Central memory CD8-positive, alpha-beta T cell (primary cell): ENCODE results near the gene MAP7D1.

Experiments
- ATAC-seq: fragments of 150-1000 bp; cut with Tn5 transposase; replicated peaks from 2 replicates; pipeline ENCODE4 v1.10.0; 2022; ENCODE audit warnings: mild to moderate bottlenecking, moderate FRiP score, moderate number of reproducible peaks; ENCODE audit not compliant: poor library complexity, severe bottlenecking; ENCODE audit errors: extremely low read depth
- DNase-seq, 2 donors: peaks; one replicate each; pipeline ENCODE4 v3.0.0; 2021; ENCODE audit warnings: low spot score in 2 of 2
- H3K27ac Mint-ChIP-seq: one replicate; pipeline ENCODE4 v1.8.0; 2022; ENCODE audit warnings: low read depth, mild to moderate bottlenecking, moderate library complexity, mixed read lengths
- H3K27me3 Mint-ChIP-seq: one replicate; pipeline ENCODE4 v1.8.0; 2022; ENCODE audit warnings: mixed read lengths
- H3K36me3 Mint-ChIP-seq: one replicate; pipeline ENCODE4 v1.8.0; 2022; ENCODE audit warnings: mild to moderate bottlenecking, moderate library complexity, mixed read lengths; ENCODE audit not compliant: insufficient read depth
- H3K4me1 Mint-ChIP-seq: one replicate; pipeline ENCODE4 v1.8.0; 2022; ENCODE audit warnings: mixed read lengths
- H3K4me3 Mint-ChIP-seq: one replicate; pipeline ENCODE4 v1.8.0; 2022; ENCODE audit warnings: mild to moderate bottlenecking, moderate library complexity, mixed read lengths
- H3K9me3 Mint-ChIP-seq: one replicate; pipeline ENCODE4 v1.8.0; 2022; ENCODE audit warnings: mixed read lengths

Gene MAP7D1

GRCh38 chr1:36134031-36134430 lies 21.9 kb upstream of the MAP7D1 start:
- H3K9me3 Mint-ChIP-seq = no peaks in the 10 kb centered on the region
- DNase-seq (no peak), ATAC-seq (no peak)
- no peak overlapping the region for H3K4me3 Mint-ChIP-seq
- H3K36me3 Mint-ChIP-seq = peaks cover 24% of the 10 kb centered on the region
- no peak overlapping the region for H3K27ac Mint-ChIP-seq
- no peaks in the 10 kb centered on the region for H3K4me1 Mint-ChIP-seq
- H3K27me3 Mint-ChIP-seq = no peaks in the 10 kb centered on the region

GRCh38 chr1:36134505-36135329 lies 21.2 kb upstream of the MAP7D1 start:
- H3K27me3 Mint-ChIP-seq = no peaks in the 10 kb centered on the region
- no peak overlapping the region for H3K27ac Mint-ChIP-seq
- no peaks in the 10 kb centered on the region for H3K4me1 Mint-ChIP-seq
- no peak overlapping the region for H3K4me3 Mint-ChIP-seq
- peaks cover 28% of the 10 kb centered on the region for H3K36me3 Mint-ChIP-seq
- H3K9me3 Mint-ChIP-seq = no peaks in the 10 kb centered on the region
- ATAC-seq (no peak), DNase-seq (no peak)

- Mint-ChIP-seq H3K4me1 (no peaks in the 10 kb centered on the region), H3K27me3 (no peaks in the 10 kb centered on the region), H3K36me3 (peaks cover 32% of the 10 kb centered on the region), H3K9me3 (no peaks in the 10 kb centered on the region), H3K4me3 (no peak overlapping the region), H3K27ac (no peak overlapping the region)
- ATAC-seq (no peak), DNase-seq (no peak)
Observed at GRCh38 chr1:36135330-36135667, 20.7 kb upstream of the MAP7D1 start.

DNA sequence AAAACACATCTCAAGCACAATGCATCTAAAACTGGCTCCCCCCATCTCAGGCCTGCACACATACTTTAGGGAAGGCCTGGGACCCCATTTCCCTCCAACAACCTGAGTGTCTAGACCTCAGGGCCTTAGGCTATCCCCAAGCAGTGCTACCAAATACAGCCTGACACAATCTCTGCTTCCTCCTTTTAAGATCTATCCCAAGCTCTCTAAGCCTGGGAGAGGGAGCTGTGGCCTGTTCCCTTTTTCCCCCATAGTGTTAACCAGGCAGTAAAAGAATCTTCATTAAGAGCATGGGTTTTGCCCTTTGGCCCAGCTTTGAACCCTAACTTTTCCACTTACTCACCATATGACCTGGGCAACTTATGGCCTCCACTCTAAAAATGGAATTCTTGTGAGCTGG lies 20.2 kb upstream of the MAP7D1 start:
- Mint-ChIP-seq H3K27me3 (no peaks in the 10 kb centered on the region), H3K36me3 (peaks cover 32% of the 10 kb centered on the region), H3K4me3 (no peak overlapping the region), H3K9me3 (no peaks in the 10 kb centered on the region), H3K4me1 (no peaks in the 10 kb centered on the region), H3K27ac (no peak overlapping the region)
- ATAC-seq (no peak), DNase-seq (no peak)

GRCh38 chr1:36136535-36136934 lies 19.4 kb upstream of the MAP7D1 start:
- Mint-ChIP-seq H3K36me3 (peaks cover 34% of the 10 kb centered on the region), H3K27me3 (no peaks in the 10 kb centered on the region), H3K4me1 (peaks cover 6% of the 10 kb centered on the region), H3K4me3 (no peak overlapping the region), H3K27ac (no peak overlapping the region), H3K9me3 (no peaks in the 10 kb centered on the region)
- ATAC-seq (no peak), DNase-seq (no peak)

DNA sequence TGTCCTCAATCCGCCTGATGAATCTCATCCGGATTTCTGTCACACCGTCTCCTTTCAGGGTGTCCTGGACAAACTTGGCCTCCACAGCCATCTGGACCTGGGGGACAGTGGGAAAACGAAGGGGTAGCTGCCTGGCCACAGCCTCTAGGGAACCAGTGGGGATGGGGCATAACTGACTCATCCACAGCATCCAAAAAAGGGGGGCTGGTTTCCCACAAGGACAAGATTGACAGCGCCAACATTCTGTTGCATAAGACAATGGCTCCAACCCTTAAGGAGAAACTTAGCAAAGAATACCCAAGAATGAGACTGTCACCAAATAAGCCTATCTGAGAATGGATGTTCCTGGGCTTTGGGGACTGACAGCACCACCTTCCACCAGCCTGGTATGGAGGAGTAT lies 18.7 kb upstream of the MAP7D1 start:
- no peak for DNase-seq
- Mint-ChIP-seq H3K9me3 (no peaks in the 10 kb centered on the region), H3K36me3 (peaks cover 34% of the 10 kb centered on the region), H3K4me1 (peaks cover 13% of the 10 kb centered on the region), H3K27ac (no peak overlapping the region), H3K27me3 (no peaks in the 10 kb centered on the region), H3K4me3 (no peak overlapping the region)
- no peak for ATAC-seq

DNA sequence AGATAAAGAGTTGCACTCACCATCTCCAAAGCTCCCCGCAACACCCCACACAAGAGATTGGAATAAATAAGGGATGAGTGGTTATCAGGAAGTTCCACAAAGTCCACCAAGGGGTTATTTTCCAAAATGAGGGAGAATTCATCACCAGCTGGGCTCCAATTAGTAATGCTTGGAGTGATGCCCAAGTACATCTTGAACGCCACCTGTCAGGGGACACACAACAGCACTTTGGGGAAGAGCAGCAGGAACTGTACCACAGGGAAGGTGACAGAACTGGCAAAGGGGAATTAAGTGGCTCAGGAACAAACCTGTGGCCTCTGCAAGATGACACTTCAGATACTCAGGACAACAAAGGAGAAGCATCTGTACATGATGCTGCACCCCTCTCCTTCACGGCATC lies 18.2 kb upstream of the MAP7D1 start:
- Mint-ChIP-seq H3K4me1 (peaks cover 14% of the 10 kb centered on the region), H3K4me3 (no peak overlapping the region), H3K36me3 (peaks cover 34% of the 10 kb centered on the region), H3K9me3 (no peaks in the 10 kb centered on the region), H3K27me3 (no peaks in the 10 kb centered on the region), H3K27ac (no peak overlapping the region)
- DNase-seq = no peak
- no peak for ATAC-seq

DNA sequence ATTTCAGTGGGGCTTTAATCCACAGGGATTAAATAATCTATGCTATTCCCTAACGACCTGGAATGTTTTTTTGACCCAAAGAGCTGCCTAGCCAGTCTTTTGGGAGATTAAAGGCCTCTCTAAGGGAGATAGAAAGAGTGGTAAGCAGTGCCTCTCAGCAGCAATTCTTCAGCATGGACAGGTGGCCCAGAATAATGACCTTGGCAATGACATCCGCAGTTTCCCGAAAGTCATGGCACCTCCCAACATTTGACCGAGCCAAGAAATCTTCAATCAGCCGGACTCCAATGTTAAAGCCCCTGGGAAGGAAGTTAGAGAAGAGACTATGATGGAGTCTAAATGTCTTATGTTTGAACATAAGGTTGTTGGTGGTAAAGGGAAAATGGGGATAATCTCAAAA lies 16.4 kb upstream of the MAP7D1 start:
- Mint-ChIP-seq H3K4me3 (no peak overlapping the region), H3K27me3 (no peaks in the 10 kb centered on the region), H3K9me3 (no peaks in the 10 kb centered on the region), H3K4me1 (peaks cover 26% of the 10 kb centered on the region), H3K36me3 (peaks cover 36% of the 10 kb centered on the region), H3K27ac (peak overlapping the region; percentile 18)
- ATAC-seq = no peak
- no peak for DNase-seq

DNA sequence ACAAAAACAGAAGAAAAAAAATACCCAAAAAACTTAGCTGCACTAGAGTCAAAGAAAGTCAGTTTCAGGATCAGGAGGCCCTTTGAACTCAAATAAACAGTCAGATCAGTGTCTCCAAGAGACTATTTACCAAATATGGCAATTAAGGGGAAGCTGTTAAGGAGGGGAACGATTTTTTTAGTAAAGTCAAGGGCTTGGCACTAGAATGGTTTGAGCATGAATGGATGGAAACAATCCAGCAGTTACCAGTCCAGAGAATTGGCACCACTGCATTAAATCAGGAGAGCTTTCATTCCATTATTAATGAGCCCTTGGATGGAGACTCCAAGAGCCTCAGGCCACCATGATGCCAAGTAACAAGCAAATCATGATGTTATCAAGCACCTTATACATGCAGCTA lies 13.8 kb upstream of the MAP7D1 start:
- DNase-seq (no peak), ATAC-seq (no peak)
- H3K4me3 Mint-ChIP-seq = no peak overlapping the region
- no peaks in the 10 kb centered on the region for H3K27me3 Mint-ChIP-seq
- H3K4me1 Mint-ChIP-seq = peaks cover 29% of the 10 kb centered on the region
- no peaks in the 10 kb centered on the region for H3K9me3 Mint-ChIP-seq
- peaks cover 27% of the 10 kb centered on the region for H3K36me3 Mint-ChIP-seq
- H3K27ac Mint-ChIP-seq = no peak overlapping the region

GRCh38 chr1:36143424-36143823 lies 12.5 kb upstream of the MAP7D1 start:
- Mint-ChIP-seq H3K36me3 (peaks cover 18% of the 10 kb centered on the region), H3K27ac (no peak overlapping the region), H3K27me3 (no peaks in the 10 kb centered on the region), H3K9me3 (no peaks in the 10 kb centered on the region), H3K4me1 (peaks cover 37% of the 10 kb centered on the region), H3K4me3 (no peak overlapping the region)
- ATAC-seq = no peak
- no peak for DNase-seq

DNA sequence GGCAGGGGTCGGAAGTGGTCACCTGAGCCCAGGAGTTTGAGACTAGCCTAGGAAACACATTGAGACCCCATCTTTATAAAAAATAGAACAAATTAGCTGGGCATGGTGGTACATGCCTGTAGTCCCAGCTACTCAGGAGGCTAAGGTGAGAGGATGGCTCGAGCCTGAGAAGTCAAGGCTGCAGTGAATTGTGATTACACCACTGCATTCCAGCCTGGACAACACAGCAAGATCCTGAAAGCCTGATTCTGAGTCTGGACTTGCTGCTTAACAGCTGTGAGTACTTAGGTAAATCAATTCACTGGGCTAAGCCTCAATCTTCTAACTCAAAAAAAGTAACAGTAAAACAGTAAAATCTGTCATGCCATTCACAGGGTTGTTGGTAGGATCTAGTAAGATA lies 11.5 kb upstream of the MAP7D1 start:
- no peak overlapping the region for H3K27ac Mint-ChIP-seq
- DNase-seq (no peak), ATAC-seq (no peak)
- H3K27me3 Mint-ChIP-seq = no peaks in the 10 kb centered on the region
- H3K4me1 Mint-ChIP-seq = peaks cover 46% of the 10 kb centered on the region
- peaks cover 15% of the 10 kb centered on the region for H3K36me3 Mint-ChIP-seq
- no peaks in the 10 kb centered on the region for H3K9me3 Mint-ChIP-seq
- no peak overlapping the region for H3K4me3 Mint-ChIP-seq

- no peak for DNase-seq
- Mint-ChIP-seq H3K4me3 (peak overlapping the region; percentile 100), H3K27me3 (no peaks in the 10 kb centered on the region), H3K9me3 (no peaks in the 10 kb centered on the region), H3K36me3 (peaks cover 14% of the 10 kb centered on the region), H3K4me1 (peaks cover 64% of the 10 kb centered on the region), H3K27ac (peak overlapping the region; percentile 99)
- peak; percentile 17 for ATAC-seq
Observed at GRCh38 chr1:36148821-36149236, 7.1 kb upstream of the MAP7D1 start.

DNA sequence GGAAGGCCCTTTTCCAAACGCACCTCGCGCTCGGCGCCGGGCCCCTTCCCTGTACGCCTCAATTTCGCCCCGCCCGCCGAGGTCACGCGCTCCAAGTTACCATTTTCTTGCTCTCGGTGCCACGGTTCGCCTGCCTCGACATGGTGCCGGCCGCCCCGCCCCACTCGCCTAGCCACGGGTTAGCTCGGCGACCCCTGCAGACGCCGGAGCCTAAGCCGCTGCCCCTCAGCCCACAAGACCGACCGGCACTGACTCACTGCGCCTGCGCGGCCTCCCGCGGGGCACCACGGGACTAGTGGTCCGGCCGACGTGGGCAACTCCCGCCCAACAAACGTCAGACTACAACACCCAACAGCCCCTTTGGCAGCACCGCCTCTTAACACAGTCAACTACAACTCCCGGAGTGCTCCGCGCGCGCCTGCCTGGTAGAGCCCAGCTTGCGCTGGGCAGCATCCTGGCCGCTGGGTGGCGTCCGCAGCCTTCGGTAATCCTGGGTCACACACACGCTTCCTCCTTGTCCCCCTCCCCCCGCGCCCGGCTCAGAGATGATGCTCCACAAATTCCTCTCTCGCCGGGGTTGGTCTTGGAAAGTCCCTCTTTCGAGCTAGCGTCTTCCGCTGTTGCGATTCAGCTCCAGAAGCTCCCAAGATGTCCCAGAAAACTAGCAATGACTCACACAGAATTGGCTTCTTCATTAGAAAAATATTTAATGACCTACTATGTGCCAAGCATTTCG lies 6.6 kb upstream of the MAP7D1 start, which contains the start of gene TRAPPC3:
TSS of gene TRAPPC3 (minus strand) at position 250 of the 736 bp plus-strand sequence. CDS start at position 142, 108 bp downstream.
- Mint-ChIP-seq H3K9me3 (no peaks in the 10 kb centered on the region), H3K36me3 (peaks cover 17% of the 10 kb centered on the region), H3K4me3 (peak within 1 kb of the TSS; percentile 100), H3K4me1 (peaks cover 66% of the 10 kb centered on the region), H3K27me3 (no peaks in the 10 kb centered on the region), H3K27ac (peak within 1 kb of the TSS; percentile 99)
- DNase-seq (peak; percentile 95 to 98), ATAC-seq (peak; percentile 95)
